H1 (cell line): ENCODE data around the gene GMEB2. TPM values are rescaled to one million over a fixed set of nuclear protein-coding genes. Genes with fewer than 3 reads are reported as not detected.

ENCODE experiments used
- BACH1 ChIP-seq: IDR thresholded peaks from 2 replicates; pipeline ENCODE4 v1.6.1; 2012; ENCODE audit warnings: low read length, improper control_type of control experiment
- BCL11A ChIP-seq, 2 experiments: IDR thresholded peaks; one replicate each; pipeline ENCODE4 v1.6.1; 2011; ENCODE audit warnings: low read depth in 2 of 2, low read length in 2 of 2, mild to moderate bottlenecking in 2 of 2
- CBX5 ChIP-seq: fragments of 300-800, 300-1000 bp; sonication (generic); IDR thresholded peaks from 2 replicates; pipeline ENCODE4 v1.7.1; 2016; ENCODE audit warnings: antibody characterized with exemption, low read length, low read depth
- CREB1 ChIP-seq: IDR thresholded peaks from 2 replicates; pipeline ENCODE4 v1.6.1; 2012; ENCODE audit warnings: inconsistent platforms
- EP300 ChIP-seq, 2 experiments: IDR thresholded peaks; 1 replicate in 1 of 2; 2 replicates in 1 of 2; pipeline ENCODE4 v1.6.1; 2011 to 2012; ENCODE audit warnings: low read depth in 2 of 2, low read length in 2 of 2, mild to moderate bottlenecking in 2 of 2, borderline replicate concordance in 1 of 2, inconsistent platforms in 1 of 2, moderate library complexity in 1 of 2
- MAX ChIP-seq: IDR thresholded peaks from 2 replicates; pipeline ENCODE4 v1.6.1; 2012; ENCODE audit warnings: inconsistent platforms
- POLR2A ChIP-seq, 2 experiments: IDR thresholded peaks; 1 replicate in 1 of 2; 2 replicates in 1 of 2; pipeline ENCODE4 v1.6.1; 2011; ENCODE audit warnings: low read depth in 2 of 2, low read length in 2 of 2, mild to moderate bottlenecking in 2 of 2; ENCODE audit errors: control extremely low read depth in 1 of 2
- SAP30 ChIP-seq: fragments of 300-600 bp; sonication (generic); IDR thresholded peaks from 2 replicates; pipeline ENCODE4 v1.7.1; 2012; ENCODE audit warnings: low read length, moderate library complexity, mild to moderate bottlenecking, inconsistent platforms; ENCODE audit not compliant: insufficient read depth, insufficient replicate concordance
- polyA plus RNA-seq, 7 experiments: library from polyadenylated mRNA; depleted of rRNA in 3 of 7; stranded (reverse) in 5 of 7; unstranded in 2 of 7; fragments of >200 nt in 5 of 7; fragments of 200-250 nt in 2 of 7; gene quantifications; 1 replicate in 5 of 7; 2 replicates in 1 of 7; 4 replicates in 1 of 7; pipeline versions ENCODE4 v1.2.1 to v1.2.3, GENCODE V29; 2011 to 2013; ENCODE audit warnings: missing spikeins in 2 of 7, mixed read lengths in 2 of 7
- total RNA-seq: library from RNA; stranded (reverse); fragmentation: NEBNext Ultra II Directional; extraction: Animal tissue kit (Norgen Biotek cat#: 25700); gene quantifications from 2 replicates; pipeline ENCODE4 v1.2.1, GENCODE V29; 2021
- TF ChIP-seq, protein P1 (sequence below): IDR thresholded peaks from 2 replicates; pipeline ENCODE4 v1.6.1; 2012; ENCODE audit warnings: low read length, inconsistent platforms
- TF ChIP-seq, protein P2 (sequence below): IDR thresholded peaks from 2 replicates; pipeline ENCODE4 v1.6.1; 2012; ENCODE audit warnings: inconsistent platforms

The GMEB2 gene
- total and polyA plus RNA-seq, 2 of the 8 experiments (the other 6 are each of a cell fraction or from before 2014, with no cell fraction given), result 12.9 to 14.2 TPM

GRCh38 chr20:63549679-63550282 lies 77.1 kb downstream of the GMEB2 start (continued):
- TF ChIP-seq SAP30 (no peak), CBX5 (no peak), BCL11A (IDR thresholded peaks at IDR 0.05; ENCODE audit: low read depth in 2 of 2, low read length in 2 of 2) (no peak), CREB1 (no peak), BACH1 (no peak), POLR2A (IDR thresholded peaks at IDR 0.05; ENCODE audit: control extremely low read depth in 1 of 2, low read depth in 2 of 2, low read length in 2 of 2) (no peak), EP300 (IDR thresholded peaks at IDR 0.05; ENCODE audit: borderline replicate concordance in 1 of 2, low read depth in 2 of 2, low read length in 2 of 2) (no peak), MAX (no peak)
- TF ChIP-seq, protein P1, sequence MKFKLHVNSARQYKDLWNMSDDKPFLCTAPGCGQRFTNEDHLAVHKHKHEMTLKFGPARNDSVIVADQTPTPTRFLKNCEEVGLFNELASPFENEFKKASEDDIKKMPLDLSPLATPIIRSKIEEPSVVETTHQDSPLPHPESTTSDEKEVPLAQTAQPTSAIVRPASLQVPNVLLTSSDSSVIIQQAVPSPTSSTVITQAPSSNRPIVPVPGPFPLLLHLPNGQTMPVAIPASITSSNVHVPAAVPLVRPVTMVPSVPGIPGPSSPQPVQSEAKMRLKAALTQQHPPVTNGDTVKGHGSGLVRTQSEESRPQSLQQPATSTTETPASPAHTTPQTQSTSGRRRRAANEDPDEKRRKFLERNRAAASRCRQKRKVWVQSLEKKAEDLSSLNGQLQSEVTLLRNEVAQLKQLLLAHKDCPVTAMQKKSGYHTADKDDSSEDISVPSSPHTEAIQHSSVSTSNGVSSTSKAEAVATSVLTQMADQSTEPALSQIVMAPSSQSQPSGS, result no peak
- TF ChIP-seq, protein P2, sequence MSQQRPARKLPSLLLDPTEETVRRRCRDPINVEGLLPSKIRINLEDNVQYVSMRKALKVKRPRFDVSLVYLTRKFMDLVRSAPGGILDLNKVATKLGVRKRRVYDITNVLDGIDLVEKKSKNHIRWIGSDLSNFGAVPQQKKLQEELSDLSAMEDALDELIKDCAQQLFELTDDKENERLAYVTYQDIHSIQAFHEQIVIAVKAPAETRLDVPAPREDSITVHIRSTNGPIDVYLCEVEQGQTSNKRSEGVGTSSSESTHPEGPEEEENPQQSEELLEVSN, result no peak
- TF ChIP-seq, all 59 proteins: peak for 0
